Ascending aorta (tissue), 2 donors: ENCODE data around the gene AGMO. TPM values are rescaled to one million over a fixed set of nuclear protein-coding genes. Genes with fewer than 3 reads are reported as not detected.

Experiments
- DNase-seq, 2 donors: peaks; one replicate each; pipeline ENCODE4 v3.0.0-alpha.2; 2019; ENCODE audit warnings: low spot score in 2 of 2
- H3K27ac ChIP-seq, 2 donors: fragments of 200-600 bp; sonication (generic); one replicate each; pipeline ENCODE4 v1.5.1; 2016 to 2017; ENCODE audit warnings: mild to moderate bottlenecking in 1 of 2
- H3K27me3 ChIP-seq: fragments of 200-600 bp; sonication (generic); one replicate; pipeline ENCODE4 v1.5.1; 2017
- H3K36me3 ChIP-seq, 2 donors: fragments of 200-600 bp; sonication (generic); one replicate each; pipeline ENCODE4 v1.5.1; 2016
- H3K4me1 ChIP-seq, 2 donors: fragments of 200-600 bp; sonication (generic); one replicate each; pipeline ENCODE4 v1.5.1; 2016 to 2017; ENCODE audit warnings: mild to moderate bottlenecking in 1 of 2
- H3K4me3 ChIP-seq, 2 donors: fragments of 200-600 bp; sonication (generic); one replicate each; pipeline ENCODE4 v1.5.1; 2016 to 2017; ENCODE audit warnings: mild to moderate bottlenecking in 1 of 2
- H3K9me3 ChIP-seq, 2 donors: fragments of 200-600 bp; sonication (generic); one replicate each; pipeline ENCODE4 v1.5.1; 2016
- intact Hi-C: fragments of 100-400 bp; cut with DNase I; formaldehyde crosslinking; loops from one replicate; pipeline ENCODE4 v1.15.1; 2023
- total RNA-seq: library from RNA; depleted of rRNA; stranded (reverse); fragments of >200 nt; gene quantifications from one replicate; pipeline ENCODE4 v1.1.0, GENCODE V29; 2016
- TF ChIP-seq, protein P1 (sequence below), 3 experiments: fragments of 200-600 bp in 2 of 3; fragments of 450-650 bp in 1 of 3; sonication (generic) in 2 of 3; IDR thresholded peaks; one replicate each; pipeline ENCODE4 v1.5.1; 2016 to 2019; ENCODE audit warnings: antibody characterized with exemption in 3 of 3, mild to moderate bottlenecking in 1 of 3, moderate library complexity in 1 of 3

The AGMO gene
- total RNA-seq, 1 donor from 2014 or later: not detected

DNA sequence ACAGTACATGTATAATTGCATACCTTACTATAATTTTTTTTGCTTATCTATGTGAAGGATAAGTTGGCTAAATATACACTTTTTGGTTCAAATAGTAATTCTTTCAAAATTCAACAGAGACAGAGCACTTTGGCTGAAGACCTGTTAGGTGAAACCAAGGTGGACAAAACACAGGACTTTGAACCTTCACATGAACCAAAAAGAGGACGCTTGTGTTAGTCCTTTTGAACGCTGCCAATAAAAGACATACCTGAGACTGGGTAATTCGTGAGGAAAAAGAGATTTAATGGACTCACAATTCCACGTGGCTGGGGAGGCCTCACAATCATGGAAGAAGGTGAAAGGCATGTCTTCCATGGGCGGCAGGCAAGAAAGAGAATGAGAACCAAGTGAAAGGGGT, 4.7 kb upstream of the AGMO start:
- TF ChIP-seq, protein P1, sequence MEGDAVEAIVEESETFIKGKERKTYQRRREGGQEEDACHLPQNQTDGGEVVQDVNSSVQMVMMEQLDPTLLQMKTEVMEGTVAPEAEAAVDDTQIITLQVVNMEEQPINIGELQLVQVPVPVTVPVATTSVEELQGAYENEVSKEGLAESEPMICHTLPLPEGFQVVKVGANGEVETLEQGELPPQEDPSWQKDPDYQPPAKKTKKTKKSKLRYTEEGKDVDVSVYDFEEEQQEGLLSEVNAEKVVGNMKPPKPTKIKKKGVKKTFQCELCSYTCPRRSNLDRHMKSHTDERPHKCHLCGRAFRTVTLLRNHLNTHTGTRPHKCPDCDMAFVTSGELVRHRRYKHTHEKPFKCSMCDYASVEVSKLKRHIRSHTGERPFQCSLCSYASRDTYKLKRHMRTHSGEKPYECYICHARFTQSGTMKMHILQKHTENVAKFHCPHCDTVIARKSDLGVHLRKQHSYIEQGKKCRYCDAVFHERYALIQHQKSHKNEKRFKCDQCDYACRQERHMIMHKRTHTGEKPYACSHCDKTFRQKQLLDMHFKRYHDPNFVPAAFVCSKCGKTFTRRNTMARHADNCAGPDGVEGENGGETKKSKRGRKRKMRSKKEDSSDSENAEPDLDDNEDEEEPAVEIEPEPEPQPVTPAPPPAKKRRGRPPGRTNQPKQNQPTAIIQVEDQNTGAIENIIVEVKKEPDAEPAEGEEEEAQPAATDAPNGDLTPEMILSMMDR (IDR thresholded peaks at IDR 0.05): no peak
- Histone ChIP-seq H3K27ac (no peak overlapping the region), H3K4me1 (no peaks in the 10 kb centered on the region), H3K4me3 (no peak overlapping the region), H3K27me3 (no peaks in the 10 kb centered on the region), H3K9me3 (no peaks in the 10 kb centered on the region), H3K36me3 (no peaks in the 10 kb centered on the region)
- no peak for DNase-seq
- intact Hi-C loops: no loop called here

DNA sequence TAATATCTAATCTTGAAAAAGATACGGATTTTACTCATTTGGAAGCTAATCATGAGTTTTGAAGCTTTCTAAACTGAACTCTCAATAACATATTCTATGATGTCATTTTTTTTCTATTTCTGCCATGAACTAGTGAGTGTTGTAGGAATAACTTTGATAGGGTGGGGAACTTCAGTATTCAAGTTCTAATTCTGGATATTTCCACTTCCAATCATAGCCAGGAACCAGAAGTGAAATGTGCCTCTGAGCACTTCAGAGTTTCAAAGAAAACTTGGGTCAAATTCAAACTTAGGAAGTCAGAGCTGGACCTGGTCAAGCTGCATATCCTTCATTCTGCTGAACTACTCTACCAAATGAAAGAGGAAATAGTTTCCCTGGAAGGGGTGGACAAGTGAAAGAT, 847 bp downstream of the AGMO start:
- no peaks in the 10 kb centered on the region for H3K9me3 ChIP-seq
- H3K36me3 ChIP-seq: no peaks in the 10 kb centered on the region
- no peak overlapping the region for H3K4me3 ChIP-seq
- H3K4me1 ChIP-seq: peaks cover 0 to 12% of the 10 kb centered on the region in 2 donors
- TF ChIP-seq, protein P1 (IDR thresholded peaks at IDR 0.05): no peak
- intact Hi-C loops: no loop called here
- H3K27me3 ChIP-seq: no peaks in the 10 kb centered on the region
- peak overlapping the region; percentile 34 to 63 for H3K27ac ChIP-seq
- no peak for DNase-seq

DNA sequence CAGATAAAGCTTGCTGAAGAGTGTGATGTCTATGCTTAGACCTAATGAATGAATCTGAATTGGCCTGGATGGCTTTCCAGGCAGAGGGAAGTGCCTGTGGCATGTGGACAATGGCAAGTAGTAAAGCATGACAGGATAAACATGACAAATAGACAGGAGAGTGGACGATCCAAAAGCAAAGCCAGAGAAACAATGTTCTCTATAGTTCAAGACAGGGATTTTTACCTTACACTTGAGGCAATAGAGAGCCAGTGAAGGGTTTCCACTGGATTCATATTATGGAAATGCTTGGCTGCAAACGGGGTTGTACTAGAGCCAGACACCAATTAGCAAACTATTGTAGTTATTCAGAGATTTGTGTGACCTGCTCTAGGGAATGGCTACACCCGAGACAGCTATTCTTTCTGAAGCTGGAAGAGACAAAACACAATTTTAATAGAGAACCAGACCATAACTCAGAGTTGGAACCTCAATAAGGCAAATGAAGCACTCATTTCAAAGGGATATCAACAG, 2.3 kb downstream of the AGMO start:
- Histone ChIP-seq H3K27ac (peak overlapping the region in 1 of 2 donors; percentile 36), H3K27me3 (no peaks in the 10 kb centered on the region), H3K4me1 (peaks cover 0 to 12% of the 10 kb centered on the region in 2 donors), H3K36me3 (no peaks in the 10 kb centered on the region), H3K4me3 (no peak overlapping the region), H3K9me3 (no peaks in the 10 kb centered on the region)
- intact Hi-C loops: loop anchor here (10.0 kb wide), 1 partner anchor 505 kb away; no protein-coding TSS in a partner anchor
- DNase-seq: no peak
- TF ChIP-seq, protein P1 (IDR thresholded peaks at IDR 0.05): no peak

DNA sequence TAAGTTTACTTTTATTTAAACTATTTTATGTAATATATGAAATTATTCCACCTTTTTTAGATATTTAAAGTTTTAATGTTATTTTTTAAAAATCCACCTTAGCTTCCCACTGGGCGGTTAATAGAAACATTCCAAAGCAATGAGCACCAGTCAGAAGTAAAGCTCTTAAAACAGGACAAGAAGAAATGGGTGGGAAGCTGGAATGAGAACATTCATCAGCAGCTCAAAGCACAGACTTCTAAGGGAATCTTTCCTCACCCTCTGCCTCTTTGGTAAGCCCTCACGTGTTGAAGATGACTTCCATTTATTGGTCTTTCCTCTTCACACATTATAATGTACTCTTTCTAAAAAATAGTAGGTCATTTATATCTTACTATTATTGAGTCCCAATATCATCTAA, 3.1 kb downstream of the AGMO start:
- H3K36me3 ChIP-seq: no peaks in the 10 kb centered on the region
- H3K4me3 ChIP-seq: no peak overlapping the region
- H3K4me1 ChIP-seq: peaks cover 0 to 12% of the 10 kb centered on the region in 2 donors
- intact Hi-C loops: loop anchor here (10.0 kb wide), 1 partner anchor 506 kb away; no protein-coding TSS in a partner anchor
- TF ChIP-seq, protein P1 (IDR thresholded peaks at IDR 0.05): no peak
- H3K9me3 ChIP-seq: no peaks in the 10 kb centered on the region
- H3K27ac ChIP-seq: peak overlapping the region in 1 of 2 donors; percentile 36
- DNase-seq: no peak
- H3K27me3 ChIP-seq: no peaks in the 10 kb centered on the region

DNA sequence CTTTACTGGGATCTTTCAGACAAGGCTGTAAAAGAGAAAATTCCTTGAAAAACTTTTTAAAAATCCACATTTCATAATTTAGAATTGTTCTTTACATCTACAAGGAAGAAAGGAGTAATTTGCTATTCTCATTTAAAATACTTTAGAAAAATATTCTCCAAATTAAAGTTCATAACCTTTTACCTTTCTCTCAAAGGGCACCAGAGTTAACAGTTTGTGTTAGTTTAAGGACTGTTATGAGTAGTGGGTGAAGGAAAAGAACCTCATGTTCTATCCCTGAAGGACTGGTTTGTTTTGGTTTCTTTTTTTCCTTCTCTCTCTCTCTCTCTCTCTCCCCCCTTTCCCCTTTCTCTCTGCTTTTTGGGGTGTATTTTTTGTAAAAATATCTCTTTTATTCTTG, 4.1 kb downstream of the AGMO start:
- H3K27ac ChIP-seq: peak overlapping the region in 1 of 2 donors; percentile 7
- TF ChIP-seq, protein P1 (IDR thresholded peaks at IDR 0.05): no peak
- no peak for DNase-seq
- no peaks in the 10 kb centered on the region for H3K36me3 ChIP-seq
- no peak overlapping the region for H3K4me3 ChIP-seq
- intact Hi-C loops: loop anchor here (10.0 kb wide), 1 partner anchor 507 kb away; no protein-coding TSS in a partner anchor
- H3K27me3 ChIP-seq: no peaks in the 10 kb centered on the region
- peaks cover 0 to 12% of the 10 kb centered on the region in 2 donors for H3K4me1 ChIP-seq
- no peaks in the 10 kb centered on the region for H3K9me3 ChIP-seq
